ENCODE measurements around the gene PGAM4.
"Not testable (repeated sequence)": the region's sequence is repeated elsewhere in the genome, so short reads cannot be mapped to it uniquely, and the experiment has no call there.

PGAM4 gene

DNA sequence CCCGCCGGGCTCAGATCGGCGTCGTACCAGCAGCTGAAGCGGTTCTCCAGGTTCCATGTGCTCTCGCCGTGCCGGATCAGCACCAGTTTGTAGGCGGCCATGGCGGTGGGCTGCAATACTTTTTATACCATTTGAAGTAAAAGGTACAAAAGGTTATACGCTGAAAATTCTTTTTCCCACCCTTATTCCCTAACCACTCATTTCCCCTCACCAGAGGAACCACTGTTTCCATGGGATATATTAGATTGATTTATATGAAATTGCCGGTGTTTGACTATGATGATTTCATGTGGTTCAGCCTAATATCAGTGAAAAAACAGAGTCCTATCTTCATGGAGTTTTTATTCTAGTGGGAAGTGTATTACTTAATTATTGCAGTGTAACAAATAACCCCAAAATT, at the start of gene PGAM4:
Gene PGAM4 (minus strand): TSS at position 101 of the 400 bp plus-strand sequence. CDS start 0 bp downstream, at position 101.
- no peak for DNase-seq

DNA sequence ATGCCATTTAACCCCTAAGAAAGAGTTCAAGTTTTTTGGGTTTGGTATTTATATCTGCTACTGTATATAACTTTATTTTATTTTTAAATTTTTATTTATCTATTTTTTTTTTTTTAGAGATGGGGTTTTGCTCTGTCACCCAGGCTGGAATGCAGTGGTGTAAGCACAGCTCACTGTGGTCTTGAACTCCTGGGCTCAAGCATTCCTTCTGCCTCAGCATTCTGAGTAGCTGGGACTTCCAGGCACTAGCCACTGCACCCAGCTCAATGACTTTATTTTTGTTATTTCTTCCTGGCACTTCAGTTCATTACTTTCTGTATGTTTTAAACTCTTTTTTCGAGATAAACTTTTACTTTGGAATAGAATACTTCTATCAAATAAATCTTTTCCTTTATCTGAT, 42.4 kb upstream of the PGAM4 start:
- DNase-seq: no peak

DNA sequence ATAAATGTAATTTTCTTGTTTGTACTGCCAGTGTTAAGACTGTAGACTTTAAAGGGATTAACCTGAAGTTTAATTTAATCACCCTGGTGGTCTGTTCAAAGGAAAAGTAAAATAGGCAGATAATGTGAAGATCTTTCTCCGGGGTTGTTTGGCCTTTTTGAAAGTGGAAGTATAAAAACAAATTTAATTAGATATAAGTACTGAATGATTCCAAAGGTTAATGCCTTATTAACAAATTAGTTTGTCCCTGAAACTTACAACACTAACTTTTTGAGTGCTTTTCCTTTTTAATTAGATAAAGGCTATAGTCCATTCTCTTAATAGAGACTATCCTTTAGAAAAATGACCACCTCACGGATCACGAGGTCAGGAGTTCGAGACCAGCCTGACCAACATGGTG, 10.4 kb upstream of the PGAM4 start:
- no peak for DNase-seq

- no peak for DNase-seq
Observed at GRCh38 chrX:77977518-77977917, 8.1 kb upstream of the PGAM4 start.

DNA sequence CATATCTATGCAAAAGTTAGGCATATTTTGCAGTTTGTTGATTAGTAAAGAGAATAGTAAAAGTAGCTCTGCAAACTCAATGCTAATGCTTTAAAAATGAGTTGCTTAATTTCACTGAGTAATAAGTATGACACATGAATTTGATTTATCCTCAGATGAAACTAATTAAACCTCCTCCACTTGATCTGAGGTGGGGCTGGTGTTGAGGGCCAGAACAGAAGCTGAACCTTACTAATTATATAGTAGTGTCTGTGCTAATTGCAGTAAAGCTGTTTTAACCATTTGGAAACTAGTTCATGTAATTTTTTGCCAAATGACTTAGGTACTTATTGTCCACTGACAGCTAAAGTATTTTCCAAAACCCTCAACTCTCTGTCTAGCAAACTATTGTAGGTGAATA, 7.7 kb upstream of the PGAM4 start:
- no peak for DNase-seq

GRCh38 chrX:77975755-77976154, 6.3 kb upstream of the PGAM4 start:
- DNase-seq: no peak

GRCh38 chrX:77967631-77968030, 1.8 kb downstream of the PGAM4 start:
- no peak for DNase-seq

DNA sequence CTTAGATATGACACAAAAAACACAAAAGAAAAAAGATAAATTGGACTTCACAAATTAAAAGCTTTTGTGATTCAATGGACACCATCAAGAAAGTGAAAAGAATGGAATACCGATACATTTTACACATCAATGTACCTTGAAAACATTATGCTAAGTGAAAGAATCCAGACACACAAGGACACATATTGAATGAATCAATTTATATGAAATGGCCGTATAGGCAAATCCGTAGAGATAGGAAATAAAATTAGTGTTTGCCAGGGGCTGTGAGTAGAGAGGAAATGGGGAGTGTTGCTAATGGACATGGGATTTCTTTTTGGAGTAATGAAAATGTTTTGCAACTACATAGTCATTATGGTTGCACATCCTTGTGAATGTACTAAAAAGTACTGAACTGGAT, 3.1 kb downstream of the PGAM4 start:
- no peak for DNase-seq

DNA sequence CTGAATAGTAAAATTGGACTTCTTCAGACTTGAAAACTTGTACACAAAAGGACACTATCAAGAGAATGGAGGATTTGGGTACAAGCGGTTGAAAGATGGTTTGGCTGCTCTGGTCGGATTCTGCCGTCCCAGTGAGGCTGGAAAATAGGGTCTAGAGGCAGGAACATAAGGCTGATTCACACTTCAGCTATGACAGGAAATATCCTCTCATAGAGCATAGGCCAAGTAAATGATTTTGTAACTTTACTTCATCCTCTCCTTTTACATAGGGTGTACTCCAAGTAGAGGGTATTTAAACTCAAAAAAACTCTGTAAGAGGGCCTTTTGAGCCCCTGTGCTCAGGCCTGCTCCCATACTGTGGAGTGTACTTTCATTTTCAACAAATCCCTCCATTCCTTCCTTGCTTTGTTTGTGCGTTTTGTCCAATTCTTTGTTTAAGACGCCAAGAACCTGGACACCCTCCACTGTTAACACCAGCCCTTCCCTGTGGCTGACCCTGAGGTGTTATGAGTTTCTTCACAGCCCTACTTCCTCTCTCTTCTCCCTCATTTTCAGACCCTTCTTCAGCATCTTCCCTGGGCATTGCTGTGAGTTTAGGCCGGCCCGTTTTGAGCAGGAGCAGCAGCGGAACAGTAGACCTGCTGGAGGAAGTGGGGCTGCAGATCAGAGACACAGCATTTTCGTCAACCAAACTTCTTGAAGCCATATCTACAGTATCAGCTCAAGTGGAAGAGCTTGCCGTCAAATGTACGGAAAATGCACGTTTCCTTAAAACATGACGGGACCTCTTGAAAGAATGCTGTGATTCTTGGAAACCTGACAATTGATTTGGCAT, 7.2 kb downstream of the PGAM4 start:
- DNase-seq: no peak

DNA sequence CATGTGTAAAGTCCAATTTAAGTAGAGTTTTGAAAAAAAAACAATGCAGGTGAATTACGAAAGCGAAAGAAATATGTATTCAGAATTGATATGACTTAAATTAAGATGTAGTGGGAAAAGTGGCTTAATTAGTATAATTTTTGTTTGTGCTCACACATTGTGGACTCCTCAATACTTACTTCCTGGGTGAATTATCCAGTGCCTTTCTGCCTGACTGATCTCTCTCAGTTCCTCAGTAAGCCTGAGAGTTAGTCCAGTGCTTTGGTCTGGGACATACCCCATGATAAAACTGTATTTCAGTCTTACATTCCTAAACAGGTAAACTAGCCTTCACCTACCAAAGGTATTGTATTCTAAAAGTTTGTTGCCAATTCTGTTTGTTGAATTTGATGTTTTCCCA, 8.4 kb downstream of the PGAM4 start:
- DNase-seq: no peak

- DNase-seq: no peak
Observed at GRCh38 chrX:77960567-77960966, 8.9 kb downstream of the PGAM4 start.

DNA sequence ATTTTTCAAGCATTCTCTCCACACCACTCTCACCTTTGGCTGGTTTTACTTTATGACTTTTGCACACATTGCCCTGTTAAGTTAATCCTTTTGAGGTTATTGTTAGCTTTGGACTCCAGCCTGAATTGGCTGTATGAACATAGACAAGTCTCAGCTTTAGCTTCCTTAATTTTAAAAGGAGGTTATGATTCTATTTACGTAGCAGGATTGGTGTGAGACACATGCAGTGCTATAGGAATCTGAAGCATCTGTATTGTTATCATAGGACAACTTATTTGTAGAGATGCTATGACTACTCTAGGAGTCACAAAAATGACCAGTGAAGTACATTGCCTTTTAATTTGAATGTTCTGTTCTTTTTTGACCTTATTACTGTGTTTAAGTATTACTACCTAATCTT, 15.7 kb downstream of the PGAM4 start:
- no peak for DNase-seq

- no peak for DNase-seq
Observed at GRCh38 chrX:77953302-77953701, 16.1 kb downstream of the PGAM4 start.

DNA sequence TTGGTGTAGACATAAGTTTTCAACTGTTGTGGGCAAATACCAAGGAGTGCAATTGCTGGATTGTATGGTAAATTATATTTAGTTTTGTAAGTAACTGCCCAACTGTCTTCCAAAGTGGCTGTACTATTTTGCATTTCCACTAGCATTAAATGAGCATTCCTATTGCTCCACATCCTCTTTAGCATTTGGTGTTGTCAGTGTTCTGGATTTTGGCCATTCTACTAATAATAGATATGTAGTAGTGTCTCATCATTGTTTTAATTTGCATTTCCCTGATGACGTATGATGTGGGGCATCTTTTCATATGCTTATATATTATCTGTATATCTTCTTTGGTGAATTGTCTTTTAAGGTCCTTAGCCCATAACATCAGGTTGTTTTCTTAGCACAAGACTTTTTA, 17.3 kb downstream of the PGAM4 start:
- DNase-seq: no peak

GRCh38 chrX:77949840-77950239, 19.6 kb downstream of the PGAM4 start:
- no peak for DNase-seq

DNA sequence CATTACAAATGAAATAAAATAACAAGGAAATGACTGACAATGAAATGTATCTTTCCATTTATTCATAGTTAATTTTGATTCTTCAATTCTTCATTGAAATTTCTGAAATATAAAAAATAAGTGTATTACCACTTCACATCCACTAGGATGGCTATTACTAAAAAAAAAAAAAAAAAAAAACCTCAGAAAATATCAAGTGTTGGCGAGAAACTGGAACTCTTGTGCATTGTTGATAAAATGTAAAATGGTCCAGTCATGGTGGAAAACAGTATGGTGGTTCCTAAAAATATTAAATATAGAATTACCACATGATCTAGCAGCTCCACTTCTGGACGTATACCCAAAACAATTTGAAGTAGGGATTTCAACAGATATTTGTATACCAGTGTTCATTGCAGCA, 22.9 kb downstream of the PGAM4 start:
- DNase-seq: no peak

DNA sequence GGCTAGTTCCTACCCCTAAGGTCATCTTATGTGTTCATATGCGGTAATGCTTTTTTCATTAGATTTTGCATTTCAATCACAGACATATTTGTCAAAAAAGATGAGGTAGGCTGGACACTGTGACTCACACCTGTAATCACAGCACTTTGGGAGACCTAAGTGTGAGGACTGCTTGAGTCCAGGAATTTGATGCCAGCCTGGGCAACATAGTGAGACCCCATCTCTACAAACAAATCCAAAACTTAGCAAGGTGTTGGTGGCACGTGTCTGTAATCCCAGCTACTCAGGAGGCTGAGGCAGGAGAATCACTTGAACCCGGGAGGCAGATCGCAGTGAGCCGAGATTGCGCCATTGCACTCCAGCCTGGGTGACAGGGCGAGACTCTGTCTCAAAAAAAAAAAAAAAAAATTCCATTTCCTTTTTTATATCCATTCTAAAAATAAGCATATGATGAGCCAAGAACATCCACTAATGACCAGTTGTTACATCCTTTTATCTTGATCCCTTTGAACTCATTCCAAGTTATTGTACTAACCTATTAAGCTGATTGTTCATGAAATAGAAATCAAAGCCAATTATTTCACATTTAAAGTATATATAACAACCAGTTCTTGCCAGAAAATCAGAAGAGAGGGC, 23.4 kb downstream of the PGAM4 start:
- DNase-seq: no peak

GRCh38 chrX:77945031-77945430, 24.4 kb downstream of the PGAM4 start:
- DNase-seq: not testable (repeated sequence)

DNA sequence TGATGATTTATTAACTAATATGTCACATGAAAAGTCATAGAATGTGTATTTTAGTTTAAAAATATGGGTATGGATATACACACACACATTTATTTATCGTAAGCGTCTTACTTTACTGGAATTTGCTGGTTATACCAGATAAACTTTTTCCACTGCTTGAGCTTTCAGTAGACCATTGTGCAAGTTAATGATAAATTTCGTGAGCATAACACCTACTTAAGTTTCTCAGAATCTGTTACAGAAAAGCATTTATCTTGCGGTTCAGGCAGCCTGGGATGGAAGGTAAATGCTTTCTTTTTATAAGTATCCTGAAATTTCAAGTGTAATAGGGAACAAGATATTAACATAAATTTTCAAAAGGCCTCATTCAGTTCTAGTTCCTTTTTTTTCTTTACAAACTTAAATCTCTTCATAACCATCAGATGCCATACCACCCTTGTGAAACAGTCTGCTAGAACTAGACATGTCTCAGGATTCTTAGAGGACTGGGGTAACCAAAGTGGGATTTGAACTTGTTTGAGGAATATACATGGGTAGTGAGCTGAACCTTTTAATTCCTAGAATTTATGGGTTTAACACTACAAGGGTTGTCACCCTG, 31.3 kb downstream of the PGAM4 start:
- DNase-seq: no peak

DNA sequence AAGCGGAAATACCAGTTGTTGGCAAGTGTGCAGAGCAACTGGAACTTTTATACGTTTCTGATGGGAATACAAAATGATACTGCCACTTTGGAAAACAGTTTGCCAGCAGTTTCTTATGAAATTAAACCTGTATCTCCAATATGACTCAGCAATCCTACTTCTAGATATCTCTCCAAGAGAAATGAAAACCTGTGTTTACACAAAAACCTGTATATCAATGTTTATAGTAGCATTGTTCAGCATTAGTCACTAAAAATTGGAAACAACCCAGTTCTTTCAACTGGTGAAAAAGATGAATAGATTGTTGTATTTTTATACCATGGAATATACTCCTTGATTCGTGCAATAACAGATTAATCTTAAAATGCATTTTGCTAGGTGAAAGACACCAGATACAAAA, 32.1 kb downstream of the PGAM4 start:
- DNase-seq: no peak

DNA sequence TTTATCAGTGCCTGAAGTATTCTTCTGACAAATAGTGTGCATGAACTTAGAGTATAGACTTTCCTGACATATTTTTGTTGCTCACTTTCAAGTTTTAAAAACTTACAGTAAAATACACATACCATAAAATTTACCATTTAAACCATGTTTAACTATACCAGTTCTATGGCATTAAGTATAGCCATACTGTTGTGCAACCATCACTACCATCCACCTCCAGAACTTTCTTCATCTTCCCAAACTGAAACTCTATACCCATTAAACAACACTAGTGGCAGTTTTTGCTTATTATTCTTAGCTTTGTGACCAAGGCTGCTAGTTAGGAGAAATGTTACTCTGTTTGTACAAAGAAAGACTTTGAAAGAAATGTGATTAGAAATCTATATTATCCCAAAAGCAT, 33.1 kb downstream of the PGAM4 start:
- DNase-seq: no peak

- no peak for DNase-seq
Observed at GRCh38 chrX:77935886-77936285, 33.6 kb downstream of the PGAM4 start.

DNA sequence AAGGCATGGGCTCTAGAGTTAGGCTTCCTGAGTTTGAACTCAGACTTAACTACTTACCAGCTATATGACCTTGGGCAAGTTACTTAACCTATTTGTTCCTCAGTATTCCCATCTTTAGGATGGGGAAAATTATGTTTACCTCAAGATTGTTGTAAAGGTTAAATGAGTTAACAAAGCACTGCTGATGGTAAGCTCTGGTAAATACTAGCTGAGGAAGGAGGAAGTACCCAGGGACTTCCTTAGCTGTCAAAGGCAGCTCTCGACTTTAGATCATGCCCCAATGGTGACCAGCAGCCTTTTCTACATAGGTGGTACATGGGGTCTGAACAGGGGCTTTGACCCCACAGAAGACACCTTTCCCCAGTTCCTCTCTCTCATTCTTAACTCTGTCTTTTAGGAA, 38.9 kb downstream of the PGAM4 start:
- no peak for DNase-seq

GRCh38 chrX:77925764-77926163, 43.7 kb downstream of the PGAM4 start:
- DNase-seq: no peak
